Measurements from ENCODE around the gene TDRD9.

Gene TDRD9

GRCh38 chr14:104081951-104082464 lies 153.8 kb downstream of the TDRD9 start:
- no peak for DNase-seq (ENCODE audit: extremely low spot score)
- CTCF ChIA-PET: no interaction called here
- no peak for TF ChIP-seq CTCF (IDR thresholded peaks at IDR 0.05; ENCODE audit: control extremely low read depth, extremely low read depth, low read depth, missing control alignments)
- POLR2A ChIA-PET: no interaction called here

- ChIA-PET CTCF (no interaction called here), POLR2A (no interaction called here)
- TF ChIP-seq CTCF (IDR thresholded peaks at IDR 0.05; ENCODE audit: control extremely low read depth, extremely low read depth, low read depth, missing control alignments): no peak
- DNase-seq (ENCODE audit: extremely low spot score): no peak
These were observed 154.6 kb downstream of the TDRD9 start for GRCh38 chr14:104082807-104083206.

- ChIA-PET POLR2A (no interaction called here), CTCF (interaction anchor here (1.0 to 1.5 kb wide), 2 partner anchors 10 to 12 kb away, joined by 4 to 8 read pairs; no protein-coding TSS in a partner anchor)
- no peak for DNase-seq (ENCODE audit: extremely low spot score)
- no peak for TF ChIP-seq CTCF (IDR thresholded peaks at IDR 0.05; ENCODE audit: control extremely low read depth, extremely low read depth, low read depth, missing control alignments)
These were observed 156.2 kb downstream of the TDRD9 start for GRCh38 chr14:104084251-104085002.

- no peak for TF ChIP-seq CTCF (IDR thresholded peaks at IDR 0.05; ENCODE audit: control extremely low read depth, extremely low read depth, low read depth, missing control alignments)
- DNase-seq (ENCODE audit: extremely low spot score): no peak
- ChIA-PET POLR2A (no interaction called here), CTCF (interaction anchor here (1.0 to 1.5 kb wide), 2 partner anchors 9 to 13 kb away, joined by 4 to 8 read pairs; no protein-coding TSS in a partner anchor)
These were observed 157.0 kb downstream of the TDRD9 start, which contains the start of gene ASPG for GRCh38 chr14:104085032-104085888. TSS of gene ASPG (plus strand) at chr14:104085700. CDS start at chr14:104085771, 71 bp downstream.

GRCh38 chr14:104085889-104086201 lies 157.6 kb downstream of the TDRD9 start:
- ChIA-PET POLR2A (no interaction called here), CTCF (no interaction called here)
- no peak for DNase-seq (ENCODE audit: extremely low spot score)
- TF ChIP-seq CTCF (IDR thresholded peaks at IDR 0.05; ENCODE audit: control extremely low read depth, extremely low read depth, low read depth, missing control alignments): no peak

GRCh38 chr14:104086210-104086660 lies 158.0 kb downstream of the TDRD9 start:
- no peak for TF ChIP-seq CTCF (IDR thresholded peaks at IDR 0.05; ENCODE audit: control extremely low read depth, extremely low read depth, low read depth, missing control alignments)
- POLR2A ChIA-PET: no interaction called here
- CTCF ChIA-PET: no interaction called here
- no peak for DNase-seq (ENCODE audit: extremely low spot score)

Measured in GM10248 (cell line).